Measurements from ENCODE around the gene LRRFIP1.

GRCh38 chr2:237688081-237688480 lies 60.7 kb downstream of the LRRFIP1 start:
- TF ChIP-seq, protein P1, sequence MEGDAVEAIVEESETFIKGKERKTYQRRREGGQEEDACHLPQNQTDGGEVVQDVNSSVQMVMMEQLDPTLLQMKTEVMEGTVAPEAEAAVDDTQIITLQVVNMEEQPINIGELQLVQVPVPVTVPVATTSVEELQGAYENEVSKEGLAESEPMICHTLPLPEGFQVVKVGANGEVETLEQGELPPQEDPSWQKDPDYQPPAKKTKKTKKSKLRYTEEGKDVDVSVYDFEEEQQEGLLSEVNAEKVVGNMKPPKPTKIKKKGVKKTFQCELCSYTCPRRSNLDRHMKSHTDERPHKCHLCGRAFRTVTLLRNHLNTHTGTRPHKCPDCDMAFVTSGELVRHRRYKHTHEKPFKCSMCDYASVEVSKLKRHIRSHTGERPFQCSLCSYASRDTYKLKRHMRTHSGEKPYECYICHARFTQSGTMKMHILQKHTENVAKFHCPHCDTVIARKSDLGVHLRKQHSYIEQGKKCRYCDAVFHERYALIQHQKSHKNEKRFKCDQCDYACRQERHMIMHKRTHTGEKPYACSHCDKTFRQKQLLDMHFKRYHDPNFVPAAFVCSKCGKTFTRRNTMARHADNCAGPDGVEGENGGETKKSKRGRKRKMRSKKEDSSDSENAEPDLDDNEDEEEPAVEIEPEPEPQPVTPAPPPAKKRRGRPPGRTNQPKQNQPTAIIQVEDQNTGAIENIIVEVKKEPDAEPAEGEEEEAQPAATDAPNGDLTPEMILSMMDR (IDR thresholded peaks at IDR 0.05) = no peak
- TF ChIP-seq RFX5 (IDR thresholded peaks at IDR 0.05; ENCODE audit: low read length) (no peak), TAF1 (IDR thresholded peaks at IDR 0.05; ENCODE audit: borderline replicate concordance, low read depth, low read length) (no peak), EZH2phosphoT487 (IDR thresholded peaks at IDR 0.05; ENCODE audit: borderline replicate concordance, low read depth) (no peak), MXI1 (IDR thresholded peaks at IDR 0.05; ENCODE audit: low read depth, low read length) (no peak), RCOR1 (IDR thresholded peaks at IDR 0.05; ENCODE audit: low read length) (no peak)

Measured in SK-N-SH (cell line).